Muscle of leg (tissue), 11 donors: Measurements from ENCODE around the gene VSIG8. TPM values are rescaled to one million over a fixed set of nuclear protein-coding genes. Genes with fewer than 3 reads are reported as not detected.

Experiments used
- DNase-seq: peaks from one replicate; pipeline ENCODE4 v3.0.0; 2013
- H3K27ac ChIP-seq: one replicate; pipeline ENCODE4 v1.5.1; 2013; ENCODE audit warnings: mild to moderate bottlenecking, low read length, control low read depth
- H3K27me3 ChIP-seq: one replicate; pipeline ENCODE4 v1.6.1; 2013; ENCODE audit warnings: low read length; ENCODE audit not compliant: control insufficient read depth, insufficient read depth
- H3K36me3 ChIP-seq: one replicate; pipeline ENCODE4 v1.6.1; 2013; ENCODE audit warnings: low read length; ENCODE audit not compliant: control insufficient read depth, insufficient read depth
- H3K4me1 ChIP-seq: one replicate; pipeline ENCODE4 v1.6.1; 2013; ENCODE audit warnings: low read length; ENCODE audit not compliant: control insufficient read depth, insufficient read depth
- H3K4me3 ChIP-seq: one replicate; pipeline ENCODE4 v1.5.1; 2013; ENCODE audit warnings: low read length, control low read depth
- H3K9me3 ChIP-seq: replicated peaks from 2 replicates; pipeline ENCODE4 v1.6.1; 2013; ENCODE audit warnings: low read depth, low read length; ENCODE audit not compliant: control insufficient read depth
- WGBS: methylation state at CpG from one replicate; pipeline ENCODE4 v1.1.5; 2013; ENCODE audit warnings: missing lambda C conversion rate; ENCODE audit not compliant: insufficient coverage; 5-methylcytosine and 5-hydroxymethylcytosine counted together
- polyA plus RNA-seq, 8 donors: library from polyadenylated mRNA; unstranded; fragments of 120-200 nt; gene quantifications; one replicate each; pipeline versions ENCODE4 v1.2.1 to v1.2.3, GENCODE V29; 2013; ENCODE audit warnings: inconsistent platforms in 1 of 8, low replicate concordance in 1 of 8; ENCODE audit not compliant: insufficient read length in 8 of 8, insufficient read depth in 1 of 8
- total RNA-seq: library from RNA; stranded (reverse); fragments of 120-200 nt; gene quantifications from one replicate; pipeline ENCODE4 v1.2.4, GENCODE V29; 2013

The VSIG8 gene
- total and polyA plus RNA-seq, 9 donors, result not detected

GRCh38 chr1:159898527-159898926 lies 36.1 kb upstream of the VSIG8 start:
- H3K27ac ChIP-seq, result no peak overlapping the region
- H3K4me3 ChIP-seq, result no peak overlapping the region
- no peak for DNase-seq
- peaks cover 35% of the 10 kb centered on the region for H3K4me1 ChIP-seq
- H3K36me3 ChIP-seq, result no peaks in the 10 kb centered on the region
- no peaks in the 10 kb centered on the region for H3K9me3 ChIP-seq
- no peaks in the 10 kb centered on the region for H3K27me3 ChIP-seq
- WGBS, result no CpG with 5 or more reads among the region's 3 CpGs

DNA sequence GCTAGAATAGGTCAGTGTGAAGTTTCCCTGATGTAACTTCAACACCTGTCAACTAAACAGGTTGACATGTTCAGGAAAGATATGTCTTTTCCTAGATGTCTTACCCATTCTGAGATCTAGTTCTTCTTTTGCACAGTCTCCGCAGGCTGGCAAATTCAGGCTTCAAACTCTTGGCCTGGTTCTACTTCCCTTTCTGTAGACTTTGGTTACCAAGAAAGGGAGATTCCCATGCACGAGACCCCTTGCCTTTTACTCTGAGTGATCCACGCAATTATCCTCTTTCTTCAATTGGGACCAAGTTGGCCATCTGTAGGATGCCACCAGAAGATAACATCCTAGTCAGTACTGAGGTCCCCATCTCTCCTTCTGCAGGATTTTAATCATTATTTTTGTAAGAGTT lies 35.5 kb upstream of the VSIG8 start:
- WGBS, result 81% methylated on average over 2 of the region's 3 CpGs
- H3K4me1 ChIP-seq, result peaks cover 35% of the 10 kb centered on the region

DNA sequence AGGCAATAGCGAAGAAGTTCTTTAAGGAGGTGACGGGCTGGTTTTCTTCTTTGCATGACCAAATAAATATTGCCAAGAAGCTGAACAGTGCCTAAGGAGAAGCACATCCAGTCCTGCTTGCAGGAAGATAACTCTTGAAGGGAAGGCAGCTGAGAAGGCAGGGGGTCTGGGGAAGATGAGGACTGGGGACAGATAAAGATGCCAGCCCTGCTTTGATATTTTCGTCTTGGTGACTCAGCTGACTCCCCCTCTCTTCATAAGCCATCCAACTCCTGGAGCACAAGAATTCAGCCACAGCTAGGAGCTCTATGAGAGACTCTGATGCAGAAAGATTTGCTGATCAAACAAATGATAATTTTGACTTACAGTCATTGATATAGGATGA lies 34.1 kb upstream of the VSIG8 start:
- DNase-seq, result no peak
- Histone ChIP-seq H3K4me3 (no peak overlapping the region), H3K4me1 (peaks cover 35% of the 10 kb centered on the region), H3K27ac (no peak overlapping the region), H3K36me3 (no peaks in the 10 kb centered on the region), H3K27me3 (no peaks in the 10 kb centered on the region), H3K9me3 (no peaks in the 10 kb centered on the region)
- WGBS, result no CpG with 5 or more reads among the region's 3 CpGs

More for the DNA sequence above, 35.5 kb upstream of the VSIG8 start:
- Histone ChIP-seq H3K27ac (no peak overlapping the region), H3K27me3 (no peaks in the 10 kb centered on the region), H3K4me3 (no peak overlapping the region), H3K9me3 (no peaks in the 10 kb centered on the region), H3K36me3 (no peaks in the 10 kb centered on the region)
- DNase-seq, result no peak

- Histone ChIP-seq H3K4me1 (peaks cover 32% of the 10 kb centered on the region), H3K27me3 (no peaks in the 10 kb centered on the region), H3K4me3 (no peak overlapping the region), H3K27ac (peak overlapping the region; percentile 50), H3K9me3 (no peaks in the 10 kb centered on the region), H3K36me3 (no peaks in the 10 kb centered on the region)
- peak; percentile 84 for DNase-seq
- 34% methylated on average over 3 of the region's 6 CpGs for WGBS
Measured at GRCh38 chr1:159895836-159896545, 33.5 kb upstream of the VSIG8 start.

DNA sequence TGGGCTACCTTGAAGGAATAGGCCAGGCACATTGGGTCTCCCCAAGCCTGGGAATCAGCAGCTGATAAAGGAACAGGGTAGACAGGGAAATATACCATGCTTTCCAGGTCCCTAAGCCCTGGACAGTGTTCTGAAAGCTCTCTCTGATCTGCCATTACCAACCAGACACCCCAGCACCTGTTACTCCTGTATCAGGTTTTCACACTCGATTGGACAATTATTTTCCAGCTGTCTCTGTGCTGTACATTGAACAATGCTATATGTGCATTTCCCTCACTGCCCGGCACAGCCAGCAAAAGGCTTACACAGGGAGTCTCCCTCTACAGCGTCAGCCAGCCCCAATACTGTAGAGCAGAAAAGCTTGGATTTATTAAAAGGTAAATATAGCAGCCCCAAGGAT lies 32.8 kb upstream of the VSIG8 start:
- no peaks in the 10 kb centered on the region for H3K27me3 ChIP-seq
- DNase-seq, result no peak
- no peak overlapping the region for H3K4me3 ChIP-seq
- H3K27ac ChIP-seq, result no peak overlapping the region
- no CpG with 5 or more reads among the region's 3 CpGs for WGBS
- no peaks in the 10 kb centered on the region for H3K36me3 ChIP-seq
- peaks cover 29% of the 10 kb centered on the region for H3K4me1 ChIP-seq
- H3K9me3 ChIP-seq, result no peaks in the 10 kb centered on the region

DNA sequence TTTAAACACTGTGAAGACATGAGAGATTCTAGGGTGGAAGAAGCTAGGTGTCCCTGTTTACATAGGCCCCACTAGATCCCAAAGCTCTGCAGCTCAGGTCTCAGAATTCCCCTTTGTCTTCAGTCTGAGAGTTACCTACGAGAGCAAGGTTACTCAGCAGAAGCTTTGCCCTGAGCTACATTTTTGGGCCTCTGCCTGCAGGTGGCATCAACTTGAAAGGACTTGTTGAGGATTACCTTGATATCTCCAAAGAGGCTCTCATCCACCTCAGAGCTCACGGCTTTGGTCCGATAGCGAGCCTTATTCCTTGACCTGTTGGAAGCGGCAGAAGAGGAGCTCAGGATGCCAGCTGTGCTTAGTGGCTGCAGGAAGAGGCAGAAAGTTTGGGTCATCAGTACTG lies 30.5 kb upstream of the VSIG8 start:
- H3K4me1 ChIP-seq, result peaks cover 31% of the 10 kb centered on the region
- no peak for DNase-seq
- no peak overlapping the region for H3K27ac ChIP-seq
- 90% methylated on average over 5 of the region's 5 CpGs for WGBS
- no peaks in the 10 kb centered on the region for H3K27me3 ChIP-seq
- H3K9me3 ChIP-seq, result no peaks in the 10 kb centered on the region
- no peaks in the 10 kb centered on the region for H3K36me3 ChIP-seq
- no peak overlapping the region for H3K4me3 ChIP-seq

GRCh38 chr1:159891275-159892157 lies 29.1 kb upstream of the VSIG8 start:
- Histone ChIP-seq H3K4me1 (peaks cover 28% of the 10 kb centered on the region), H3K4me3 (no peak overlapping the region), H3K27ac (no peak overlapping the region), H3K9me3 (no peaks in the 10 kb centered on the region), H3K36me3 (no peaks in the 10 kb centered on the region), H3K27me3 (no peaks in the 10 kb centered on the region)
- WGBS, result 0% methylated on average over 1 of the region's 7 CpGs
- DNase-seq, result peak; percentile 79

- Histone ChIP-seq H3K36me3 (no peaks in the 10 kb centered on the region), H3K9me3 (no peaks in the 10 kb centered on the region), H3K27me3 (no peaks in the 10 kb centered on the region), H3K4me1 (peaks cover 20% of the 10 kb centered on the region), H3K4me3 (no peak overlapping the region), H3K27ac (peak overlapping the region; percentile 32)
- 90% methylated on average over 7 of the region's 8 CpGs for WGBS
- DNase-seq, result no peak
Measured at GRCh38 chr1:159890390-159890789, 27.9 kb upstream of the VSIG8 start.

GRCh38 chr1:159889821-159890252 lies 27.4 kb upstream of the VSIG8 start:
- WGBS, result 0% methylated on average over 1 of the region's 2 CpGs
- H3K4me1 ChIP-seq, result peaks cover 14% of the 10 kb centered on the region
- H3K9me3 ChIP-seq, result no peaks in the 10 kb centered on the region
- no peaks in the 10 kb centered on the region for H3K27me3 ChIP-seq
- H3K27ac ChIP-seq, result peak overlapping the region; percentile 72
- no peak overlapping the region for H3K4me3 ChIP-seq
- no peaks in the 10 kb centered on the region for H3K36me3 ChIP-seq
- DNase-seq, result peak; percentile 92

DNA sequence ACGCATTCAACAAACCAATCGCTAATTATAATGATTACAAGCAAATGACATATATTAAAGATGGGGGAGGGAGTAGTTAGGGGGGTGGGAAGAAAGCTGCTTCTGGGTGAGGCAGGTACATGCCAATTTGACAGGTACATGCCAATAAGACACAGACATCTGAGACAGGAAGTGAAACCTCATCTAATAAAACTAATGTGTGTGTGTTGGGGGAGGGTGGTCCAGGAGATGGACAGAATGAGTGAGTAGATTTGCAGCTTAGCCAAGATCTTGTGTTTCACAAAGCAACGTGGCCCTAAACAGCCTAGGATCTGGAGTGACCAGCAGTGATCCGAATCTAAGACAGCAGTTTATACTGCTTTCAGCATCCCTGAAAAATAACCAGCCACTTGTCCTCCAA lies 26.7 kb upstream of the VSIG8 start:
- H3K27me3 ChIP-seq, result no peaks in the 10 kb centered on the region
- 79% methylated on average over 2 of the region's 4 CpGs for WGBS
- no peaks in the 10 kb centered on the region for H3K36me3 ChIP-seq
- no peak overlapping the region for H3K4me3 ChIP-seq
- H3K4me1 ChIP-seq, result peaks cover 12% of the 10 kb centered on the region
- H3K27ac ChIP-seq, result no peak overlapping the region
- H3K9me3 ChIP-seq, result no peaks in the 10 kb centered on the region
- DNase-seq, result no peak
